HCT116 (cell line): ENCODE data around the gene IRF2BP1.
"Not testable (repeated sequence)": the region's sequence is repeated elsewhere in the genome, so short reads cannot be mapped to it uniquely, and the experiment has no call there.

Experiments used
- CBX3 ChIP-seq: IDR thresholded peaks from 2 replicates; pipeline ENCODE4 v1.6.1; 2012; ENCODE audit warnings: low read depth
- CEBPB ChIP-seq: IDR thresholded peaks from 2 replicates; pipeline ENCODE4 v1.6.1; 2012; ENCODE audit warnings: low read depth
- EZH2 ChIP-seq: fragments of 200-600 bp; sonication (generic); IDR thresholded peaks from 2 replicates; pipeline ENCODE4 v1.6.1; 2017; ENCODE audit warnings: antibody characterized with exemption, mixed run types
- EZH2phosphoT487 ChIP-seq: fragments of 200-600 bp; IDR thresholded peaks from 2 replicates; pipeline ENCODE4 v1.6.1; 2018; ENCODE audit warnings: antibody characterized with exemption, borderline replicate concordance
- FOSL1 ChIP-seq: IDR thresholded peaks from 2 replicates; pipeline ENCODE4 v1.6.1; 2012; ENCODE audit warnings: low read depth
- MAX ChIP-seq: IDR thresholded peaks from 2 replicates; pipeline ENCODE4 v1.6.1; 2012
- POLR2A ChIP-seq: IDR thresholded peaks from 2 replicates; pipeline ENCODE4 v1.7.0; 2011; ENCODE audit warnings: borderline replicate concordance; ENCODE audit not compliant: insufficient read depth, insufficient read length; ENCODE audit errors: extremely low read depth
- POLR2AphosphoS5 ChIP-seq: IDR thresholded peaks from 2 replicates; pipeline ENCODE4 v1.6.1; 2011; ENCODE audit warnings: mild to moderate bottlenecking, low read depth, low read length, moderate library complexity
- SIN3A ChIP-seq: IDR thresholded peaks from 2 replicates; pipeline ENCODE4 v1.6.1; 2012; ENCODE audit warnings: low read depth
- TF ChIP-seq, protein P1 (sequence below), 3 experiments: fragments of 200-600 bp in 1 of 3; sonication (generic) in 1 of 3; IDR thresholded peaks in 2 of 3; conservative IDR thresholded peaks in 1 of 3; 2 replicates each; pipeline ENCODE4 v1.5.1; 2012 to 2017; ENCODE audit warnings: low read depth in 2 of 3, low read length in 2 of 3, antibody characterized with exemption in 1 of 3, borderline replicate concordance in 1 of 3, control low read depth in 1 of 3, mild to moderate bottlenecking in 1 of 3, mixed read lengths in 1 of 3, mixed run types in 1 of 3, moderate library complexity in 1 of 3; ENCODE audit not compliant: insufficient read depth in 1 of 3
- TF ChIP-seq, protein P2 (sequence below): IDR thresholded peaks from 2 replicates; pipeline ENCODE4 v1.6.1; 2012; ENCODE audit warnings: low read depth

- TF ChIP-seq CEBPB, EZH2, FOSL1, POLR2A, MAX, CBX3, EZH2phosphoT487, SIN3A, POLR2AphosphoS5: not testable (repeated sequence)
- TF ChIP-seq, protein P1, sequence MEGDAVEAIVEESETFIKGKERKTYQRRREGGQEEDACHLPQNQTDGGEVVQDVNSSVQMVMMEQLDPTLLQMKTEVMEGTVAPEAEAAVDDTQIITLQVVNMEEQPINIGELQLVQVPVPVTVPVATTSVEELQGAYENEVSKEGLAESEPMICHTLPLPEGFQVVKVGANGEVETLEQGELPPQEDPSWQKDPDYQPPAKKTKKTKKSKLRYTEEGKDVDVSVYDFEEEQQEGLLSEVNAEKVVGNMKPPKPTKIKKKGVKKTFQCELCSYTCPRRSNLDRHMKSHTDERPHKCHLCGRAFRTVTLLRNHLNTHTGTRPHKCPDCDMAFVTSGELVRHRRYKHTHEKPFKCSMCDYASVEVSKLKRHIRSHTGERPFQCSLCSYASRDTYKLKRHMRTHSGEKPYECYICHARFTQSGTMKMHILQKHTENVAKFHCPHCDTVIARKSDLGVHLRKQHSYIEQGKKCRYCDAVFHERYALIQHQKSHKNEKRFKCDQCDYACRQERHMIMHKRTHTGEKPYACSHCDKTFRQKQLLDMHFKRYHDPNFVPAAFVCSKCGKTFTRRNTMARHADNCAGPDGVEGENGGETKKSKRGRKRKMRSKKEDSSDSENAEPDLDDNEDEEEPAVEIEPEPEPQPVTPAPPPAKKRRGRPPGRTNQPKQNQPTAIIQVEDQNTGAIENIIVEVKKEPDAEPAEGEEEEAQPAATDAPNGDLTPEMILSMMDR (IDR thresholded peaks at IDR 0.05 in 2 of 3, conservative IDR thresholded peaks at IDR 0.05 in 1 of 3; ENCODE audit: borderline replicate concordance in 1 of 3, insufficient read depth in 1 of 3, low read depth in 2 of 3, low read length in 2 of 3) = not testable (repeated sequence)
- TF ChIP-seq, protein P2, sequence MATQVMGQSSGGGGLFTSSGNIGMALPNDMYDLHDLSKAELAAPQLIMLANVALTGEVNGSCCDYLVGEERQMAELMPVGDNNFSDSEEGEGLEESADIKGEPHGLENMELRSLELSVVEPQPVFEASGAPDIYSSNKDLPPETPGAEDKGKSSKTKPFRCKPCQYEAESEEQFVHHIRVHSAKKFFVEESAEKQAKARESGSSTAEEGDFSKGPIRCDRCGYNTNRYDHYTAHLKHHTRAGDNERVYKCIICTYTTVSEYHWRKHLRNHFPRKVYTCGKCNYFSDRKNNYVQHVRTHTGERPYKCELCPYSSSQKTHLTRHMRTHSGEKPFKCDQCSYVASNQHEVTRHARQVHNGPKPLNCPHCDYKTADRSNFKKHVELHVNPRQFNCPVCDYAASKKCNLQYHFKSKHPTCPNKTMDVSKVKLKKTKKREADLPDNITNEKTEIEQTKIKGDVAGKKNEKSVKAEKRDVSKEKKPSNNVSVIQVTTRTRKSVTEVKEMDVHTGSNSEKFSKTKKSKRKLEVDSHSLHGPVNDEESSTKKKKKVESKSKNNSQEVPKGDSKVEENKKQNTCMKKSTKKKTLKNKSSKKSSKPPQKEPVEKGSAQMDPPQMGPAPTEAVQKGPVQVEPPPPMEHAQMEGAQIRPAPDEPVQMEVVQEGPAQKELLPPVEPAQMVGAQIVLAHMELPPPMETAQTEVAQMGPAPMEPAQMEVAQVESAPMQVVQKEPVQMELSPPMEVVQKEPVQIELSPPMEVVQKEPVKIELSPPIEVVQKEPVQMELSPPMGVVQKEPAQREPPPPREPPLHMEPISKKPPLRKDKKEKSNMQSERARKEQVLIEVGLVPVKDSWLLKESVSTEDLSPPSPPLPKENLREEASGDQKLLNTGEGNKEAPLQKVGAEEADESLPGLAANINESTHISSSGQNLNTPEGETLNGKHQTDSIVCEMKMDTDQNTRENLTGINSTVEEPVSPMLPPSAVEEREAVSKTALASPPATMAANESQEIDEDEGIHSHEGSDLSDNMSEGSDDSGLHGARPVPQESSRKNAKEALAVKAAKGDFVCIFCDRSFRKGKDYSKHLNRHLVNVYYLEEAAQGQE = not testable (repeated sequence)
Observed at GRCh38 chr19:45867241-45867640, 18.7 kb downstream of the IRF2BP1 start.
